Skin epidermis (tissue), 12 donors: ENCODE results near the gene ATP11A.

ENCODE experiments used
- H3K27ac ChIP-seq, 21 experiments: fragments of 200-600 bp; sonication (generic) in 11 of 21; one replicate each; pipeline ENCODE4 v1.5.0; 2020; ENCODE audit warnings: mild to moderate bottlenecking in 3 of 21, inconsistent platforms in 2 of 21, moderate library complexity in 2 of 21
- H3K4me3 ChIP-seq, 7 experiments: fragments of 200-600 bp; sonication (generic) in 2 of 7; one replicate each; pipeline ENCODE4 v1.5.0; 2020; ENCODE audit warnings: inconsistent platforms in 2 of 7, mild to moderate bottlenecking in 2 of 7, moderate library complexity in 1 of 7

Gene ATP11A

GRCh38 chr13:112688560-112689302 lies 1.1 kb upstream of the ATP11A start:
- H3K27ac ChIP-seq, result peak overlapping the region in 19 of 21 experiments; percentile 62 to 97 (median 91)
- H3K4me3 ChIP-seq, result peak overlapping the region; percentile 74 to 88 (median 80)

- H3K27ac ChIP-seq, result peak overlapping the region; percentile 65 to 97 (median 91)
- H3K4me3 ChIP-seq, result peak overlapping the region; percentile 74 to 88 (median 80)
Measured at GRCh38 chr13:112690283-112690929, 568 bp downstream of the ATP11A start.

GRCh38 chr13:112692104-112692503 lies 2.3 kb downstream of the ATP11A start:
- Histone ChIP-seq H3K27ac (peak overlapping the region in 2 of 21 experiments; percentile 8 to 96), H3K4me3 (peak overlapping the region in 2 of 7 experiments; percentile 78 to 79)

GRCh38 chr13:112692586-112692985 lies 2.7 kb downstream of the ATP11A start:
- H3K27ac ChIP-seq, result no peak overlapping the region

GRCh38 chr13:112693831-112694497 lies 4.1 kb downstream of the ATP11A start:
- no peak overlapping the region for H3K27ac ChIP-seq
- no peak overlapping the region for H3K4me3 ChIP-seq

More at GRCh38 chr13:112692586-112692985, 2.7 kb downstream of the ATP11A start:
- no peak overlapping the region for H3K4me3 ChIP-seq

- no peak overlapping the region for H3K27ac ChIP-seq
- no peak overlapping the region for H3K4me3 ChIP-seq
Measured at GRCh38 chr13:112695121-112695520, 5.3 kb downstream of the ATP11A start.

GRCh38 chr13:112696001-112696868 lies 6.4 kb downstream of the ATP11A start:
- Histone ChIP-seq H3K27ac (no peak overlapping the region), H3K4me3 (no peak overlapping the region)

GRCh38 chr13:112696869-112697465 lies 7.1 kb downstream of the ATP11A start:
- Histone ChIP-seq H3K27ac (no peak overlapping the region), H3K4me3 (no peak overlapping the region)

- Histone ChIP-seq H3K4me3 (no peak overlapping the region), H3K27ac (peak overlapping the region in 4 of 21 experiments; percentile 29 to 51 (median 38))
Measured at GRCh38 chr13:112697756-112698655, 8.2 kb downstream of the ATP11A start.

GRCh38 chr13:112699322-112699918 lies 9.6 kb downstream of the ATP11A start:
- H3K4me3 ChIP-seq, result no peak overlapping the region
- H3K27ac ChIP-seq, result no peak overlapping the region

- Histone ChIP-seq H3K27ac (no peak overlapping the region), H3K4me3 (no peak overlapping the region)
Measured at GRCh38 chr13:112700291-112701060, 10.6 kb downstream of the ATP11A start.

- Histone ChIP-seq H3K27ac (peak overlapping the region in 1 of 21 experiments; percentile 10), H3K4me3 (no peak overlapping the region)
Measured at GRCh38 chr13:112702341-112702985, 12.6 kb downstream of the ATP11A start.

GRCh38 chr13:112702986-112703379 lies 13.1 kb downstream of the ATP11A start:
- Histone ChIP-seq H3K4me3 (no peak overlapping the region), H3K27ac (peak overlapping the region in 1 of 21 experiments; percentile 17)

GRCh38 chr13:112703449-112704284 lies 13.8 kb downstream of the ATP11A start:
- H3K4me3 ChIP-seq, result peak overlapping the region in 1 of 7 experiments; percentile 19
- H3K27ac ChIP-seq, result peak overlapping the region in 11 of 21 experiments; percentile 5 to 65 (median 45)

- H3K4me3 ChIP-seq, result peak overlapping the region in 1 of 7 experiments; percentile 19
- peak overlapping the region in 12 of 21 experiments; percentile 8 to 65 (median 44) for H3K27ac ChIP-seq
Measured at GRCh38 chr13:112704308-112705145, 14.7 kb downstream of the ATP11A start.
